Activated naive CD8-positive, alpha-beta T cell treated with anti-CD3 and anti-CD28 coated beads, Interleukin-2, amount 50 U/mL, for 24 hours (primary cell): Measurements from ENCODE around the gene CMAS.
"Not testable (repeated sequence)": the region's sequence is repeated elsewhere in the genome, so short reads cannot be mapped to it uniquely, and the experiment has no call there.

Source experiments
- ATAC-seq: fragments of 150-1000 bp; cut with Tn5 transposase; one replicate; pipeline ENCODE4 v1.10.0; 2021
- DNase-seq: peaks from one replicate; pipeline ENCODE4 v3.0.0; 2021
- H3K27ac Mint-ChIP-seq: one replicate; pipeline ENCODE4 v1.8.0; 2021; ENCODE audit warnings: mild to moderate bottlenecking, mixed read lengths
- H3K27me3 Mint-ChIP-seq: one replicate; pipeline ENCODE4 v1.8.0; 2021; ENCODE audit warnings: mixed read lengths
- H3K36me3 Mint-ChIP-seq: one replicate; pipeline ENCODE4 v1.8.0; 2021; ENCODE audit warnings: low read depth, mixed read lengths
- H3K4me1 Mint-ChIP-seq: one replicate; pipeline ENCODE4 v1.8.0; 2021; ENCODE audit warnings: mixed read lengths
- H3K4me3 Mint-ChIP-seq: one replicate; pipeline ENCODE4 v1.8.0; 2021; ENCODE audit warnings: mild to moderate bottlenecking, moderate library complexity, mixed read lengths
- H3K9me3 Mint-ChIP-seq: one replicate; pipeline ENCODE4 v1.8.0; 2021; ENCODE audit warnings: mixed read lengths

The CMAS gene

DNA sequence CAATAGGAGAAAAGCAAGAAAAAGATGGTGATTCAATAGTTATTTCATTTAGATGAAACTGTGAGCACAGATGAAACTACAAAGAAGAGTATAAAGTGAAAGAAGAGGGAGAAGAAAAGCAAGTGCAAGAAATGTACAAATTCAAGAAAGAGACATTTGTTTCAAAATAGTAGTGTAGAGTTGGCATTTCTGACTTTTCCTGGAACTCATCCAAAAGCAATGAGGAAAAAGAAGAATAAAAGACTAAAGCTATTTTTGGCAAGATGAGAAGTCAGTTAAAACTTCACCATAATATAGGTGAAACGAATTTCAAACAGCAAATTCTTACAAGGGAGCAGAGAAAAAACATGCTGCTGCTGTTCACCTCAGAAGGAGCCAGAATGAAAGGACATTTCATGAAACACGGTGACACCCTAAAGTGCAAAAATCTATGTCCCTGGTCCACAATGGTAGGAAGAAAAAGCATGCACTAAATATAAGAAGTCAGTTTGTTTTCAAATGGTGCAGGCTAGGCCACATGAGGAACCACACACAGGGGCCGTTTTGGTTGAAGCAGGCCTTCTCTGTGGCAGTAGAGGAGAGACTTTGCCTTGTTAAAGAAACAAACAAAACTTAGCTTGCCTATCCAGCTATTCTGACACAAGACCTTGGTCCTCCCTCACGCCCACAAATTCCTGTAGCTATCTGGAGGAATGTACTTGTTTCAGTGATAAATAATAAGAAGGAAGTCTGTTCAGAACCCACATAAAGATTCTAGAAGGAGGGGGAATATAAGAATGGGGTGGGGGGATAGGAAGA lies 11.1 kb upstream of the CMAS start:
- DNase-seq: no peak
- ATAC-seq: no peak
- Mint-ChIP-seq H3K4me1 (peaks cover 7% of the 10 kb centered on the region), H3K9me3 (no peaks in the 10 kb centered on the region), H3K4me3 (no peak overlapping the region), H3K27me3 (no peaks in the 10 kb centered on the region), H3K27ac (no peak overlapping the region), H3K36me3 (no peaks in the 10 kb centered on the region)

DNA sequence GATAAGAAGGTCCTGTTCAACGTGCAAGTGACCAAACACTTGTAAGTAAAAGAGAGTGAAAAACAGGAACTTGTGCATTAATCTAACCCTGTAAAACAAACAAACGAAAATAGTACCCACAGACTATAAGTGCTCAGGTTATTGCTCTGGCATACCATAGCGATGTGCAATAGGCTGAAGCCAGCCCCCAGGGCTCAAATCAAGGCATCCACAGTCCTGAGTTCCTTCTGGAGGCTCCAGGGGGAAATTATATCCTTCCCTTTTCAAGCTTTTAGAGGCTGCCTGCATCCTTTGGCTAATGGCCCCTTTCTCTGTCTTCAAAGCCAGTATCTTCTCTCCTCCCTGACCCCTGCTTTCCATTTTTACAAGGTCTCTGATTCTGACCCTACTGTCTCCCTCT lies 8.1 kb upstream of the CMAS start:
- DNase-seq (no peak), ATAC-seq (no peak)
- Mint-ChIP-seq H3K4me3 (no peak overlapping the region), H3K36me3 (no peaks in the 10 kb centered on the region), H3K27ac (no peak overlapping the region), H3K4me1 (peaks cover 13% of the 10 kb centered on the region), H3K27me3 (no peaks in the 10 kb centered on the region), H3K9me3 (no peaks in the 10 kb centered on the region)

DNA sequence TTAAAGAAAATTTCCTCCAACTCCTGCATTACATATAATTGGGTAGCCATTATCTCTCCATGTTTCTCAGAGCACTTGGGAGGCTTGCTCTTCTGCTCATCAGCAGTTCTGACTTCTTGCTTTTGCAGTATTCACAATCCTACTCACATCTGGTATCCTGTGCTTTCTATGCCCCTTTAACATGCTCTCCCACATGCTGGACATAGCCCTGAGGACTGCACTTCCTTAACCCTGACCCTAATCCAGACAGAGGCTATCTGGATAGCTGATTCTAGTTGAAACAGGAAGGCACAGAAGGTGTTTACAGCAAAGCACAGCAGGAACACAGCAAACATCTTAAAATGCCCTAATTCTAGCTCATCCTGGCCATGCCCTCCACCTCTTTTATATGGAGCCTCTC lies 7.3 kb upstream of the CMAS start:
- DNase-seq (no peak), ATAC-seq (no peak)
- H3K9me3 Mint-ChIP-seq: no peaks in the 10 kb centered on the region
- H3K36me3 Mint-ChIP-seq: no peaks in the 10 kb centered on the region
- no peak overlapping the region for H3K4me3 Mint-ChIP-seq
- H3K27ac Mint-ChIP-seq: no peak overlapping the region
- peaks cover 16% of the 10 kb centered on the region for H3K4me1 Mint-ChIP-seq
- no peaks in the 10 kb centered on the region for H3K27me3 Mint-ChIP-seq

DNA sequence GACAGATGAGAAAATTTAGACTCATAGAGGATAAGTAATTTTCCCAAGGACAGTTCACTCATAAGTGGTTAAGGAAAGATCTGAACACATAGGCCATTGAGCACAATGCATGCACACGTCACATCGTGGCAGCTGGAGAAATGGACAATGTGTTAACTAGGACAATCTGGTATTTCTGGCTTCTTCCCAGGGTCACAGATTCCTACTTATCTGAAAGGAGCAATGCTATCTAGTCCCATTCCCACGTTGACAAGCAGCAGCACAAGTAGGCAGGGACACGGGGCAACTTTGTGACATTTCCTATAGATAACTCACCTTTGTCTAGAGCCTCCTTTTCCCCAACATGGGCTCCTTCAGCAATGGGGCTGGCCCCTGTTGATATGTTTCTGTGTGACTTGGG lies 6.7 kb upstream of the CMAS start:
- Mint-ChIP-seq H3K4me1 (peaks cover 15% of the 10 kb centered on the region), H3K27ac (no peak overlapping the region), H3K9me3 (no peaks in the 10 kb centered on the region), H3K4me3 (no peak overlapping the region), H3K36me3 (no peaks in the 10 kb centered on the region), H3K27me3 (no peaks in the 10 kb centered on the region)
- no peak for ATAC-seq
- no peak for DNase-seq

DNA sequence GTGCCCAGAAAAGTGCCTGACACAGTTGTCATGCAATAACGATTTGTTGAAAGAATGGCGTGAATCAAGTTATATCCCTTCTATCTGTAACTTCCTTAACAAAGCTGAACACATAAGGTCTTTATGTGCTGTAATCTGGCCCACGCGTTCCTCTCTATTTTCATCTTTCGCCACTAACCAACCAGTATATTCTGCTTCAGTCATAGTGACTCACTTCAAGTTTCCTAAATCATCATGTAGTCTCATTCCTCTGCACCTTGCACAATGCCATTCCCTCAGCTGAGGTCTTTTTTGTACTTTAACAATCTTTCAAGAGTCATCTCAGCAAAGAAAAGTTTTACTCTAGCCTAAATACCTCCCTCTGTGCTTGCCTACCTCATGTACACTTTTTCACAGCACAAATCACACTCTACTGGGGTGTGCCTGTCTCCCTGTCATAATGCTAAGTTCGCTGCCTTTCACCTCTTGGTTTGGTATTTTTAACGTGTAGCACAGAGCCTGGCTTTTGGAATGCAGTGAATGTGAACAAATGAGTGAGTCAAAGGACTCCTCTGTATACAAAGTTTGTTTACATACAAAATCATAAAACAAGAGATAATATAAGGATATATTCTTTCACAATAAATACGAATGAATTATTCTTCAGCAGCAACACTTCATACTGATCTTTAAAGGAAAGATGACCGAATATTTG lies 2.9 kb upstream of the CMAS start:
- no peak for DNase-seq

DNA sequence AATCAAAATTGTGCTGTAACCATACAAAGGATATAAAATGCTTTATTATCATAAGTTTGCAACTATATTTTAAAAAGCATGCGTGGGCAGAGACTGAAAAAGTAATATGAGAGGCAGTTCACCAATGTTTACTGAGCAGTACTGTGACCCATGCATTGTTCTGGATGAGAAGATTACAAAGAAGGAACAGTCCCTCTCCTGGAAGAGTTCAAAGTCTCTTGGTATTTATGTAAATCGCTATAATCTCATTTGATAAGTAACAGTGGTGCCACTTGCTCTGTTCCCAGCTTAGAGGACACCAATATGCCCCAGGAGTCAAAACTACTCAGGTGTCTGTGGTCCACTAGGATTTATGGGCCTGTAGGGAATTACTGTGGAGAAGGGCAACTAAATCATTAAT lies 2.1 kb upstream of the CMAS start:
- H3K27ac Mint-ChIP-seq: no peak overlapping the region
- no peaks in the 10 kb centered on the region for H3K27me3 Mint-ChIP-seq
- H3K4me1 Mint-ChIP-seq: peaks cover 30% of the 10 kb centered on the region
- no peak for DNase-seq
- no peak for ATAC-seq
- no peaks in the 10 kb centered on the region for H3K9me3 Mint-ChIP-seq
- H3K4me3 Mint-ChIP-seq: no peak overlapping the region
- H3K36me3 Mint-ChIP-seq: peaks cover 1% of the 10 kb centered on the region

More for the DNA sequence above, 2.9 kb upstream of the CMAS start:
- Mint-ChIP-seq H3K4me1 (peaks cover 24% of the 10 kb centered on the region), H3K27ac (no peak overlapping the region), H3K4me3 (no peak overlapping the region), H3K27me3 (no peaks in the 10 kb centered on the region), H3K36me3 (no peaks in the 10 kb centered on the region), H3K9me3 (no peaks in the 10 kb centered on the region)
- ATAC-seq: no peak

DNA sequence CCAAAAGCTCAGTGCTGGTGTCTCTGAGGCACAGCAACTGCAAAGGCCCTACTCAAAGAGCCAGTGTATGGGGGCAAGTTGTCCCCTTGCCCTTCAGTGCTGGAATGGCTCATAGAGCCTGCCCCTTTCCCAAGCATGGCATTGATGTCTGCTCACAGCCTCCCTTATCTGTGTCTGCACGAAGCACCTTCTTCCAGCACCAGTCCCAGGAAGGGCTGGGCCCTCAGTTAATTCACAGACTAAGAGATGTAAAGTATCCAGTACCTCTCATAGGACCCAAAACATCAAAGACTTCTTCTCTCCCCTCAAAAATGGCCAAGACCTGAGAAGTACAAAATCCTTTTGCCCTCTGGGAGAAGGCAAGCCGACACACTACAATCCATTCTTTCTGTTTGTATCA lies 1.6 kb upstream of the CMAS start:
- Mint-ChIP-seq H3K27me3 (no peaks in the 10 kb centered on the region), H3K9me3 (no peaks in the 10 kb centered on the region), H3K4me3 (no peak overlapping the region), H3K4me1 (peaks cover 33% of the 10 kb centered on the region), H3K36me3 (peaks cover 6% of the 10 kb centered on the region), H3K27ac (no peak overlapping the region)
- ATAC-seq (no peak), DNase-seq (no peak)

DNA sequence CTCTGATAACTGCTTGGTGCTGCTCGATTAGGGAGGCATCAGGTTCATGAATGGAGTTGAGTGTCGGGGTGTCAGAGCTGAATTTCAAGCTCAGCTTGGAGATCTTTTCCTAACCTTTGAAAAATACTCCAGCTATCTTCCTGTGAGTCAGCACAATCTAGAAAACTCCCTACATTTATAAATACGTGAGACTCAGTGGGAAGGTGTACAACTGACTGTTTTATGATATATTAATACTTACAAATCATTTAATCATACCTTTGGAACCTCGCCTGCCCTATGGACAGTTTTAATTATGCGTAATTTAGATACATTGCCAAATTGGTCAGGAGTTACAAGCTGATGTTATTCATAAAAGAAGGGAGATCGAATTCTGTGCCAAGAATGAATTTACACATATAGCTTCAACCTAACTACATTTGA lies 961 bp downstream of the CMAS start:
- no peak for ATAC-seq
- Mint-ChIP-seq H3K4me1 (peaks cover 39% of the 10 kb centered on the region), H3K9me3 (no peaks in the 10 kb centered on the region)

DNA sequence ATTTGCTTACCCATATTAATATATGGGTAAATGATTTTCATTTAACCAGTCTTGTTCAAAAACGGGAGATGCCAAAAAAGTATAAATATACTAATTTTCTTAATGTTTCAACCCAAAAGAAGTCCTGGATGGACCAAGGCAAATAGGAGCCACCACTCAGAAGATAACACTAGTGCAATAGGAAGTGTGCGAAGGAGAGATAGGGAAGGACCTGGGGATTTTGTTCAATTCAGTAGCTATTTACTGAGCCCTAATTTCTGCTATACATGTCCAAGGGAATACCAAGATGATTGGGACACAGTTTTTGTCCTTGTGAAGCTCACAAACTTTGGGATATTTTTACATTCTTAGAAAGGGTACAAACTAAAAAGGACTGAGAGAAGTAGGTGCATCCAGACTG lies 1.5 kb downstream of the CMAS start:
- ATAC-seq (no peak), DNase-seq (no peak)
- H3K36me3 Mint-ChIP-seq: peaks cover 8% of the 10 kb centered on the region
- no peak overlapping the region for H3K27ac Mint-ChIP-seq
- peaks cover 39% of the 10 kb centered on the region for H3K4me1 Mint-ChIP-seq
- no peaks in the 10 kb centered on the region for H3K9me3 Mint-ChIP-seq
- peak overlapping the region; percentile 93 for H3K4me3 Mint-ChIP-seq
- no peaks in the 10 kb centered on the region for H3K27me3 Mint-ChIP-seq

More for the DNA sequence above, 961 bp downstream of the CMAS start:
- no peak for DNase-seq
- Mint-ChIP-seq H3K27me3 (no peaks in the 10 kb centered on the region), H3K27ac (peak overlapping the region; percentile 79), H3K36me3 (peaks cover 8% of the 10 kb centered on the region), H3K4me3 (peak overlapping the region; percentile 93)

DNA sequence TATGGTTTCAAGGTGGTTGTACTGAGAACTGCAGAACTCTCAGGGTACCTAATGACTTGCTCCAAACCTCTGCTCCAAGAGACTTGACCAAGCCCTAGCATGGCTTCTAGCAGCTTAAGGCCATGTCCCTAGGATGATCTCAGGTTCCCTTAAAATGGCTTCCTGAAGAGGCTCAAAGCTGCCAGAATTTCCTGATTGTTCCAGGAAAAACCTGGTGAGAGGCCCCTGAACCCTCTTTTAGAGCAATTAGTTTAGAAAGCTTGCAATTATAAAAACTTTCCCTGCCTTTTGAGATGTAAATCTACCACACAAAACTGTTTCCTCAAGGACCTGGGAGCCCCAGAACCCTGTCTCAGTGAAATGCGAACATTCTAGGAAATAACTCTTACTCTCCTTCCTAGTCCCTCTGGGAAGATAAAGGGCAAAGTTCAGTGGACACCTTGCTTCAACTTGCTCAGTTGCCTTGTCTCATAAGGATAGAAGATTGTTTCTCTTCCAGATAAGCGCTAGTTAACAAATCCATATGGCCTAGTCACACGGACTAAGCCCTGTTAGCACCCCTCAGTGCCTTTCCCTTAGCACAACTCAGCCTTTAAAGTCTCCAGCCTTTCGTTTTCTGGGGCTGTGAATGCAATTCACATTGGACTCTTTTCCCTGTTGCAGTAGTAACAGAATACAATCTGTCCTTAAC lies 2.5 kb downstream of the CMAS start:
- Mint-ChIP-seq H3K36me3 (peaks cover 8% of the 10 kb centered on the region), H3K4me1 (peaks cover 32% of the 10 kb centered on the region), H3K9me3 (no peaks in the 10 kb centered on the region), H3K27ac (no peak overlapping the region), H3K27me3 (no peaks in the 10 kb centered on the region), H3K4me3 (no peak overlapping the region)
- ATAC-seq (no peak), DNase-seq (no peak)

DNA sequence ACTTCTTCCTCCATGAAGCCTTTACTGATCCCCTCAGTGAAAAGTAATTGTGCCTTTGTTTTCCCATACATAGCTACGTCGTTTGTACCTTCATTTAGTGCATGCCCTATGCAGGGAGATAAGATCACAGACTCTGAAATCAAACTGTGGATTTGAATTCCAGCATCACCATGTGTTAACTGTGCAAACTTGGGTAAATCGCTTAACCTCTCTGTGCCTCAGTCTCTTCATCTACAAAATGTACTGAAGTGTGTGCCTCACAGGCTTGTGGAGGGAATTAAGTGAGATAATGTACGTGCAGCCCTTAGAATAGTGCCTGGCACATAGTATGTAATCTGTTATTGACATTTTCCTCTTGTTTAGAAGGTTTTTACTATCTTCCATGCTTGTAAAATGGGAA lies 4.1 kb downstream of the CMAS start:
- H3K36me3 Mint-ChIP-seq: peaks cover 8% of the 10 kb centered on the region
- H3K27ac Mint-ChIP-seq: no peak overlapping the region
- ATAC-seq: no peak
- H3K4me3 Mint-ChIP-seq: no peak overlapping the region
- DNase-seq: no peak
- H3K4me1 Mint-ChIP-seq: peaks cover 32% of the 10 kb centered on the region
- H3K9me3 Mint-ChIP-seq: no peaks in the 10 kb centered on the region
- H3K27me3 Mint-ChIP-seq: no peaks in the 10 kb centered on the region

DNA sequence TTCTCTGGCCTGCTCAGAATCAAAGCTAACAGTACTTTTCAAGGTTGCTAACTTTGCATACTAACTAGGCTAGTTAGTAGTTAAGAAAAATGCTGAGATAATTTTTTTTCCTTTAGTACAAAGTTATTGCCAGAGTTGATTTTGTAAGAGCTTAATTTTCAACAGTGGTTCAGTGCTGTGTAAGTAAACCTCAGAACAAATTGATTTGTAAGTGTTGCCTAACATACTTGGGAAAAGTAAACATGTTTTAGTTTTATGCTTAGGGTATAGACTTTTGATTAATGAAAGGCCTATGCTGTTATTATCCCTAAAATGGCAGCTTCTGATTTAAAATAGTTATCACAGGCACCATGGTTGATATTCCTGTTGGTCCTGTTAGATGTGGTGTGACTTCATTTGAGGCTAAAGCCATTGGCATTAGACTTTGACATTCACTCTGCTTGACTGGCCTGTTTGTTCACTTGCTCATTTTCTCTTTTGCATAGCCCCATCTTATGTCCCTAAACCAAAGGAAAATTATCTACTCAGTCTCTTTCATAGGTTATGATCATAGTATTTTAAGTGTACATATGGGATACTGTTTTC lies 5.2 kb downstream of the CMAS start:
- DNase-seq (no peak), ATAC-seq (no peak)
- Mint-ChIP-seq H3K27ac (no peak overlapping the region), H3K4me3 (no peak overlapping the region), H3K36me3 (peaks cover 13% of the 10 kb centered on the region), H3K4me1 (peaks cover 30% of the 10 kb centered on the region), H3K27me3 (no peaks in the 10 kb centered on the region), H3K9me3 (no peaks in the 10 kb centered on the region)

DNA sequence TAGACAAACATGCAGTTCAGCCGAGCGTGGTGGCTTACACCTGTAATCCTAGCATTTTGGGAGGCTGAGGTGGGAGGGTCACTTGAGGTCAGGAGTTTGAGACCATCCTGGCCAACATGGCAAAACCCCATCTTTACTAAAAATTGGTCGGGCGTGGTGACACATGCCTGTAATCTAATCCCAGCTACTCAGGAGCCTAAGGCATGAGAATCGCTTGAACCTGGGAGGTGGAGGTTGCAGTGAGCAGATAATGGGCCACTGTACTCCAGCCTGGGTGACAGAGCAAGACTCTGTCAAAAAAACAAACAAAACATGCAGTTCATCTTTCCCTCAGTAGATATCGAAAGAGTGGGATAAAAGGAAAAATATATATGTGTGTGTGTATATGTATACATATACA lies 7.0 kb downstream of the CMAS start:
- not testable (repeated sequence) for H3K4me3 Mint-ChIP-seq, DNase-seq, H3K27ac Mint-ChIP-seq, ATAC-seq, H3K27me3 Mint-ChIP-seq, H3K9me3 Mint-ChIP-seq
- Mint-ChIP-seq H3K36me3 (peaks cover 19% of the 10 kb centered on the region), H3K4me1 (peaks cover 18% of the 10 kb centered on the region)

DNA sequence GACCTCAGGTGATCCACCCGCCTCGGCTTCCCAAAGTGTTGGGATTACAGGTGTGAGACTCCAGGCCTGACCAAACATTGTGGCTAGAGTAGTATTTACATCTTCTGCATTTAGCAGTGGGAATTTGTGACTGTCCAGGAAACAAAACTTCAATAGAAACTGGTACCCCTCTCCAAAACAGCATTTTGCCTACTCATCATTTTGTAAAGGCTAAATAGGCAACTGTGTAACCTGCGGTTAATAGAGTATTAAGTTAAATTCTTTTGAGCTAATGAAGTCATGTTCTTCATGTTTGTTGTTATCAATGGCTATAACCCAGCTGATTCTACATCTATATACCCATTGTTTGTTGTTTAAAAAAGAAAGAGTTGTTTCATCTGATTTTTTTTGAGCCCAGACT lies 8.1 kb downstream of the CMAS start:
- DNase-seq (no peak), ATAC-seq (no peak)
- no peak overlapping the region for H3K27ac Mint-ChIP-seq
- H3K9me3 Mint-ChIP-seq: no peaks in the 10 kb centered on the region
- H3K4me1 Mint-ChIP-seq: peaks cover 10% of the 10 kb centered on the region
- no peaks in the 10 kb centered on the region for H3K27me3 Mint-ChIP-seq
- no peak overlapping the region for H3K4me3 Mint-ChIP-seq
- H3K36me3 Mint-ChIP-seq: peaks cover 19% of the 10 kb centered on the region

DNA sequence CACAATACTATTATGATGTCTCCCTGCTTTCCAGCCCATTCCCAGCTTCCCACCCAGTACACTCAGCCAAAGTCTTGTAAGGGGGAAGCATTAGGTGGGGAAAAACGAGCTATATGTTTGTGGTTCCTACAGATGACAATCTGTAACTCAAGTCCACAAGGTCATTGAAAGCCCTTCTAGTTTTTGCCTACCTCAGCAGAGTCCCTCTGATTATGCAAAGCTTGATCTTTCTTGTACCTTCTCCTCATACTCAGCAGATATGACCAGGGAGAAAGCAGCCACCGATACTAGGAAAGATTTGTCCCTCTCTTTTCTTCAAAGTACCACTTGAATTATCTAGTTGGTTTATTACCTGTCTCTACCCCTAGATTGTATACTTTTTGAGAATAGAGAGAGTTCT lies 10.6 kb downstream of the CMAS start:
- ATAC-seq: no peak
- H3K9me3 Mint-ChIP-seq: no peaks in the 10 kb centered on the region
- no peak overlapping the region for H3K4me3 Mint-ChIP-seq
- no peak overlapping the region for H3K27ac Mint-ChIP-seq
- H3K27me3 Mint-ChIP-seq: no peaks in the 10 kb centered on the region
- no peaks in the 10 kb centered on the region for H3K4me1 Mint-ChIP-seq
- peaks cover 22% of the 10 kb centered on the region for H3K36me3 Mint-ChIP-seq
- no peak for DNase-seq
